ENCODE data around the gene PCSK9.

The PCSK9 gene

DNA sequence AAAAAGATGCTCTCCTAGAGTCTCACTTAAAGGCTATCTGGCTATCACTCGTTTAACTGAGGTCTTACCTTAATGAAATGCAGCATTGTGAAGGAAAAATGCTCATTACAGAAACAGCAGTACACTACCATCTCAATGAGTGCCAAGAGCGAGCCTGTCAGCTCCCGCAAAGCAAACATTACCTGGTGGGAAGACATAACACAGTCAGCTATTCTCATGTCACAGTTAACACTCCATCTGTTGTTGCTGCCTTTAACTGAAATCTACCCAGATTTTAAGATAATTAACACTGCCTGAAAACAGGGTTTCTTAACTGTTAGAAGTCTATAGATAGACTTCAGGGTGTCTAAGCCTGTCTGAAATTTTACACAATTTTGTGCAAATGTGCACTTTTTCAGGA is 39.1 kb downstream of the PCSK9 start:
- WGBS (ENCODE audit: insufficient coverage, insufficient read length), result no CpG with 5 or more reads among the region's 3 CpGs
- DNase-seq (ENCODE audit: low read depth, low spot score), result no peak

DNA sequence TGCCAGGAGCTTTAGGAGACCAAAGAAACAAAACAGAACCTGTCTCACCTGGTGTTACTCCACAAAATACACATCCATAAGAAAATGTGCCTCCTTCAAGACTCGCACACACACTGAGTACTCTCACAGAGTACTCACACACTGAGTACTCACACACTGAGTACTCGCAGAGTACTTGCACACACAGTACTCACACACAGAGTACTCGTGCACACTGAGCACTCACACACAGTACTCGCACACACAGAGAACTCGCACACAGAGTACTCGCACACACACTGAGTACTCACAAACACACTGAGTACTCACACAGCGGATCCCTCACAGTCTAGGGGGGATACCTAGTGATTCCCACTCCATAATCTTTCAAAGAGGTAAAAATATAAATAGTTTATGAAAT is 40.3 kb downstream of the PCSK9 start:
- no peaks in the 10 kb centered on the region for H3K9me3 ChIP-seq (ENCODE audit: control insufficient read depth, insufficient read depth, low read length)
- H3K27me3 ChIP-seq (ENCODE audit: control insufficient read depth, insufficient read depth, low read length), result no peaks in the 10 kb centered on the region
- H3K27ac ChIP-seq (ENCODE audit: low read length), result no peak overlapping the region
- no peaks in the 10 kb centered on the region for H3K4me1 ChIP-seq (ENCODE audit: control insufficient read depth, insufficient read depth, low read length)
- no peak overlapping the region for H3K4me3 ChIP-seq (ENCODE audit: low read length)
- H3K36me3 ChIP-seq (ENCODE audit: control insufficient read depth, insufficient read depth, low read length), result peaks cover 4% of the 10 kb centered on the region; the same call in 1 of the 2 replicates
- DNase-seq (ENCODE audit: low read depth, low spot score), result no peak
- no CpG with 5 or more reads among the region's 7 CpGs for WGBS (ENCODE audit: insufficient coverage, insufficient read length)

More for the DNA sequence above, 39.1 kb downstream of the PCSK9 start:
- no peaks in the 10 kb centered on the region for H3K27me3 ChIP-seq (ENCODE audit: control insufficient read depth, insufficient read depth, low read length)
- no peaks in the 10 kb centered on the region for H3K9me3 ChIP-seq (ENCODE audit: control insufficient read depth, insufficient read depth, low read length)
- H3K4me3 ChIP-seq (ENCODE audit: low read length), result no peak overlapping the region
- no peak overlapping the region for H3K27ac ChIP-seq (ENCODE audit: low read length)
- no peaks in the 10 kb centered on the region for H3K4me1 ChIP-seq (ENCODE audit: control insufficient read depth, insufficient read depth, low read length)
- H3K36me3 ChIP-seq (ENCODE audit: control insufficient read depth, insufficient read depth, low read length), result peaks cover 3% of the 10 kb centered on the region; the same call in 1 of the 2 replicates

DNA sequence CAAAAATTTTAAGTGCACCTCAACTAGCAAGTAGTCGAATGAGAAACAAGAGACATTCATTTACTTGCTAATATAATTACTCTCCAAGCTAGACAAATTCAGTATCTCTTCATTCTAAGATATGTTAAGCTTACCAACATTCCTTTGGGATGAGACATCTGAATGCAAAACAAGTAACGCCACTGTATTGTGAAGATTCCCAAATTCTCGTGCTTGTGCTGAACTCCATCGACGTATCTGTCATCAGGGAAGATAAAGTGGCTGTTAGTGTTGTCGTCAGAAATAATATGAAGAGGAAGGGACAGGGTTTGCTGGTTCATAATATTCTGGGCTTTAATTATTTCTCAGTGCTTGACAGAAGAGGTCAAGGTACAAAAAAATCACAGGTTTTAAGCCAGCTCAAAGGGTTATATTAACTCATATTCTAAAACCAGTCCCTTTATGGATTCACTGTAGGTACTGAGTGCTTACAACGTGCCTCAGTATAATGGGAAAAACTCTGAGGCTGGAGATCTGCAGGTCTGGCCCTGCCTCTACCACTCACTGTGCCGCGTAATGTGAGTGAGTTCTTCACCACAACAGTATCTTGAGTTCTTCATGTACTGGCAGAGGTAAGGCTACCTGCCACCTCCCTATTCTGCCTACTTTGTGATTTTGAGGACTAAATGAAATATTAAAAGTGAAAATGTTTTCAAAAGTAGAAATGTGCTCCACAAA is 42.0 kb downstream of the PCSK9 start:
- no CpG with 5 or more reads among the region's 9 CpGs for WGBS (ENCODE audit: insufficient coverage, insufficient read length)
- H3K36me3 ChIP-seq (ENCODE audit: control insufficient read depth, insufficient read depth, low read length), result peaks cover 9% of the 10 kb centered on the region; the same call in 1 of the 2 replicates
- no peak overlapping the region for H3K27ac ChIP-seq (ENCODE audit: low read length)
- no peaks in the 10 kb centered on the region for H3K9me3 ChIP-seq (ENCODE audit: control insufficient read depth, insufficient read depth, low read length)
- H3K4me1 ChIP-seq (ENCODE audit: control insufficient read depth, insufficient read depth, low read length), result no peaks in the 10 kb centered on the region
- no peaks in the 10 kb centered on the region for H3K27me3 ChIP-seq (ENCODE audit: control insufficient read depth, insufficient read depth, low read length)
- no peak for DNase-seq (ENCODE audit: low read depth, low spot score)
- H3K4me3 ChIP-seq (ENCODE audit: low read length), result no peak overlapping the region

DNA sequence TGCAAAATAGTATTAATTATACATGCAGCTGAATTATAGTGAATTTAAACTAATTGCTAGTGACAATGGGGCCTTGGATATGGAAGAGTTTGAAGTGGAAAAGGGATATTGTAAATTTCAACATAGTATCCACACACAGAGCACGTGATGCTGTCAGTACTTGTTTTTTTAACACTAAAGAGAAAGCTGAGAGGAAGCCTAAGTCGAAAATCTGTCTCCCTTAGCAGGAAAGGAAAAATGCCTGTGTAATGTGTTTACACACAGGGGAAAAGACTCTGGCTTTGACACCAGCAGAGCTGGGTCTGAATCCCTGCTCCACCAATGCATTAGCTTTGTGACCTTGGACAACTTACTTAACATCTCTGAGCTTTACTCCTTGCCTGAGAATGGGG is 42.6 kb downstream of the PCSK9 start:
- no CpG with 5 or more reads among the region's 2 CpGs for WGBS (ENCODE audit: insufficient coverage, insufficient read length)
- no peaks in the 10 kb centered on the region for H3K9me3 ChIP-seq (ENCODE audit: control insufficient read depth, insufficient read depth, low read length)
- H3K27ac ChIP-seq (ENCODE audit: low read length), result no peak overlapping the region
- H3K36me3 ChIP-seq (ENCODE audit: control insufficient read depth, insufficient read depth, low read length), result peaks cover 9% of the 10 kb centered on the region; the same call in 1 of the 2 replicates
- H3K4me1 ChIP-seq (ENCODE audit: control insufficient read depth, insufficient read depth, low read length), result no peaks in the 10 kb centered on the region
- H3K4me3 ChIP-seq (ENCODE audit: low read length), result no peak overlapping the region
- no peak for DNase-seq (ENCODE audit: low read depth, low spot score)
- H3K27me3 ChIP-seq (ENCODE audit: control insufficient read depth, insufficient read depth, low read length), result no peaks in the 10 kb centered on the region

DNA sequence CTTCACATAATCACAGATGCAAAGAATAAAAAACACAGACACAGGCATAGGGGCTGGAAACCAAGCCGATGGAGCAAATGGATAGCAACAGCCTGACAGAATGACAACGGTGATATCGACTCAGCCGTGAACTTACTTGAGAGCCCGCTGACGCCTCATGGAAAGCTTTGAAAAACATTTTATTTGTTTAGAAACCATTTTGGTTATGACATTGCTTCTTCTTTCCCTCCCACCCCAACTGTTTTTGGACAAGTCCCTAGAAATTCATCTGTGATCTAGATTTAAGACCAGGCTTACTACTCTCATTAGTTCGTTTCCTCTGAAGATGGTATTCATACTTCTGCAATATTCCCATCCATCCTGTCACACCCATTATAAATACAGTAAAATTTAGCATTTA is 44.9 kb downstream of the PCSK9 start:
- H3K27me3 ChIP-seq (ENCODE audit: control insufficient read depth, insufficient read depth, low read length), result no peaks in the 10 kb centered on the region
- H3K4me3 ChIP-seq (ENCODE audit: low read length), result no peak overlapping the region
- WGBS (ENCODE audit: insufficient coverage, insufficient read length), result no CpG with 5 or more reads among the region's 7 CpGs
- H3K36me3 ChIP-seq (ENCODE audit: control insufficient read depth, insufficient read depth, low read length), result peaks cover 9% of the 10 kb centered on the region; the same call in 1 of the 2 replicates
- no peaks in the 10 kb centered on the region for H3K4me1 ChIP-seq (ENCODE audit: control insufficient read depth, insufficient read depth, low read length)
- DNase-seq (ENCODE audit: low read depth, low spot score), result no peak
- H3K27ac ChIP-seq (ENCODE audit: low read length), result no peak overlapping the region
- no peaks in the 10 kb centered on the region for H3K9me3 ChIP-seq (ENCODE audit: control insufficient read depth, insufficient read depth, low read length)

DNA sequence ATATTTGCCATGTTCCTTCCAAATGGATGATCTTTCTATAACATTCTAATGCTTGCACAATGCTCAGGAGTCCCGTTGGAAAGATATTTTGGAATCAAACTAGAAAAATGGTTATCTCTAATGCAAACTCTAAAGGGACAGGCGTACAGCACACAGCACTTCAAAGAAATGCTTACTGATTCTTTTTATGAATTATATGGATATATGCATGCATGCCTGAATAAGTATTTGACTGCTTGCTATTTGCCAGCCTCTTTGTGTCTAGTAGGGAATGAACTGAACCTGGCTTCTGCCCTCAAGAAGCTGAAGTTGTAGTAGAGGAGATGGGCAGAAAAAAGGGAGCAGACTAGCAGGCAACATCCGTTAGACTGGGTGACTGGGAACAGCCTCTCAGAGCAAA is 48.1 kb downstream of the PCSK9 start:
- H3K4me3 ChIP-seq (ENCODE audit: low read length), result no peak overlapping the region
- H3K27me3 ChIP-seq (ENCODE audit: control insufficient read depth, insufficient read depth, low read length), result no peaks in the 10 kb centered on the region
- no CpG with 5 or more reads among the region's 3 CpGs for WGBS (ENCODE audit: insufficient coverage, insufficient read length)
- H3K4me1 ChIP-seq (ENCODE audit: control insufficient read depth, insufficient read depth, low read length), result no peaks in the 10 kb centered on the region
- DNase-seq (ENCODE audit: low read depth, low spot score), result no peak
- H3K36me3 ChIP-seq (ENCODE audit: control insufficient read depth, insufficient read depth, low read length), result peaks cover 6% of the 10 kb centered on the region; the same call in 1 of the 2 replicates
- H3K27ac ChIP-seq (ENCODE audit: low read length), result no peak overlapping the region
- H3K9me3 ChIP-seq (ENCODE audit: control insufficient read depth, insufficient read depth, low read length), result no peaks in the 10 kb centered on the region

DNA sequence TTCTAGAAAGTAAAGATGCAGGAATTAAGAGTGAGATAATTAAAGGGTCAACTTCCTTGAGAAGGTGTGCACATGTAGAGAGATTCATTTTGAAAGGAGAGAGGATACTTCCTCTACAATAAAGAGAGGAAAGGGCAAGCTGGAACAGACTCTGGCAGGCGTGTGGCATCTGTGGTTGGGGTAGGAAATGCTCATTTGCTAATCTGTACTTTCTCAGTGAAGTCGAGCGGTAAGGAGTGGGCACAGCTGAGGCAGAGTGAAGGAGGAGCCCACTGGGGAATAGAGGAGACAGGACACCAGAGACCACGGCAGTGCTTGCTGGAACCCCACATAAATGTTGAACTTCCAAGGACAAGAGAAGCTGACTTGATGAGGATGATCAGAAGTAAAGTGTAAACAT is 49.1 kb downstream of the PCSK9 start:
- Histone ChIP-seq H3K36me3 (ENCODE audit: control insufficient read depth, insufficient read depth, low read length) (peaks cover 6% of the 10 kb centered on the region; the same call in 1 of the 2 replicates), H3K4me1 (ENCODE audit: control insufficient read depth, insufficient read depth, low read length) (no peaks in the 10 kb centered on the region), H3K9me3 (ENCODE audit: control insufficient read depth, insufficient read depth, low read length) (no peaks in the 10 kb centered on the region), H3K27me3 (ENCODE audit: control insufficient read depth, insufficient read depth, low read length) (no peaks in the 10 kb centered on the region), H3K27ac (ENCODE audit: low read length) (no peak overlapping the region), H3K4me3 (ENCODE audit: low read length) (no peak overlapping the region)
- DNase-seq (ENCODE audit: low read depth, low spot score), result no peak
- WGBS (ENCODE audit: insufficient coverage, insufficient read length), result no CpG with 5 or more reads among the region's 4 CpGs

DNA sequence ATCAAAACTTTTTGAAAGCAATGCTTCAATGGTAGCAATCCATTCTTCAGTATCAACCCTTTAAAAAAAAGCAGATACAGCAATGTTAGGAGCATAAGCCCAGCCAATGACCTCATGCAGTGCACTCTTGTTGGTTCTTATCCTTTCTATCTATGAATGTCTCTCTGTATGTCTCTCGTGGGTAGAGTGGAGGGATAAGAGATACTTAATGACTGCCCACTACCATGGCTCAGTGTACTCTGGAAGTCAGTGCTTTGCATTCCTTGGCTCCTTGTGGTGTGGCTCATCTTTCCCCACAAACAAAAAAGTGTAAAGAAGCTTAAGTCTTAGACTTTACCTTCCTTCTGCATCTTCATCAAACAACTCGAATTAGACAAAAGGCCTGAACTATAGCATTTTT is 50.3 kb downstream of the PCSK9 start:
- DNase-seq (ENCODE audit: low read depth, low spot score), result no peak
- Histone ChIP-seq H3K27ac (ENCODE audit: low read length) (no peak overlapping the region), H3K27me3 (ENCODE audit: control insufficient read depth, insufficient read depth, low read length) (no peaks in the 10 kb centered on the region), H3K36me3 (ENCODE audit: control insufficient read depth, insufficient read depth, low read length) (peaks cover 7% of the 10 kb centered on the region; the same call in 1 of the 2 replicates), H3K9me3 (ENCODE audit: control insufficient read depth, insufficient read depth, low read length) (no peaks in the 10 kb centered on the region), H3K4me3 (ENCODE audit: low read length) (no peak overlapping the region), H3K4me1 (ENCODE audit: control insufficient read depth, insufficient read depth, low read length) (no peaks in the 10 kb centered on the region)
- WGBS (ENCODE audit: insufficient coverage, insufficient read length), result no CpG with 5 or more reads among the region's 2 CpGs

DNA sequence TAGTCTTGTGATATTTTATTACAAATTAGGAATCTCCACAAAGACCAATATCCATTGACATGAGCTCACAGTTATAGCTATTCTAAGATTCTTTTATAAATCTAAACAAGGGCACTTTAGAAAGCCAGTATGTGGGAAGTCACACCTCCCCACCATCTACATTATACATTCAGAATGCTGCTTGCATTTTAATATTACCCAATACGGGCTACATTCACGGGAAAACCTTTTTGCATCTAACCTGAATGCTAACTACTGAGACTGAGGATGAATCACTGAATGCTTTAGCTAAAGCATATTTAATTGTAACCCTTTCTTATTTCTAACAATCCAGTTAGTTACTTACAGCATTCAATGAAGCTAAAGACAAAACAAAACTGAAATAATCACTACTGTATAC is 53.1 kb downstream of the PCSK9 start:
- WGBS (ENCODE audit: insufficient coverage, insufficient read length), result no CpG with 5 or more reads among the region's 2 CpGs
- no peaks in the 10 kb centered on the region for H3K27me3 ChIP-seq (ENCODE audit: control insufficient read depth, insufficient read depth, low read length)
- H3K9me3 ChIP-seq (ENCODE audit: control insufficient read depth, insufficient read depth, low read length), result no peaks in the 10 kb centered on the region
- H3K27ac ChIP-seq (ENCODE audit: low read length), result no peak overlapping the region
- H3K36me3 ChIP-seq (ENCODE audit: control insufficient read depth, insufficient read depth, low read length), result peaks cover 5% of the 10 kb centered on the region; the same call in 1 of the 2 replicates
- H3K4me1 ChIP-seq (ENCODE audit: control insufficient read depth, insufficient read depth, low read length), result no peaks in the 10 kb centered on the region
- H3K4me3 ChIP-seq (ENCODE audit: low read length), result no peak overlapping the region
- no peak for DNase-seq (ENCODE audit: low read depth, low spot score)

DNA sequence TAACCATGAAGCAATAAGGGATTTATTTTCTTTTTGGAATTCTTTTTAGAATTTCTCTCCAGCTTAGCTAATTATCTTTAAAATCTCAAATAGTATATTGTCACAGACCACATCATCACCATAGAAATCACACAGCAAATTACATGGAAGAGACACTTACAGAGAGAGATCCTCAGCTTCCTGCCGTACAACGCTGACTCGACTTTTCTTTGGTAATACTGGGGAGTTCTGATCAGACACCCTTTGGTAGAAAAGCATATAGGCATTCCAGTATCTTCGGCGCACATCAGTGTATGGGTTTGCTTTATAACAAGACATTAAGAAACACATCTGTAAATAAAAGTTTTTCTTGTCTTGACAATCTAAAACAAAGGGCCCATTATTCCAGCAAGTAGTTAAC is 55.7 kb downstream of the PCSK9 start:
- WGBS (ENCODE audit: insufficient coverage, insufficient read length), result no CpG with 5 or more reads among the region's 5 CpGs
- no peaks in the 10 kb centered on the region for H3K9me3 ChIP-seq (ENCODE audit: control insufficient read depth, insufficient read depth, low read length)
- H3K27me3 ChIP-seq (ENCODE audit: control insufficient read depth, insufficient read depth, low read length), result no peaks in the 10 kb centered on the region
- no peak overlapping the region for H3K4me3 ChIP-seq (ENCODE audit: low read length)
- peaks cover 5% of the 10 kb centered on the region; the same call in 1 of the 2 replicates for H3K36me3 ChIP-seq (ENCODE audit: control insufficient read depth, insufficient read depth, low read length)
- H3K4me1 ChIP-seq (ENCODE audit: control insufficient read depth, insufficient read depth, low read length), result no peaks in the 10 kb centered on the region
- H3K27ac ChIP-seq (ENCODE audit: low read length), result no peak overlapping the region
- DNase-seq (ENCODE audit: low read depth, low spot score), result no peak

DNA sequence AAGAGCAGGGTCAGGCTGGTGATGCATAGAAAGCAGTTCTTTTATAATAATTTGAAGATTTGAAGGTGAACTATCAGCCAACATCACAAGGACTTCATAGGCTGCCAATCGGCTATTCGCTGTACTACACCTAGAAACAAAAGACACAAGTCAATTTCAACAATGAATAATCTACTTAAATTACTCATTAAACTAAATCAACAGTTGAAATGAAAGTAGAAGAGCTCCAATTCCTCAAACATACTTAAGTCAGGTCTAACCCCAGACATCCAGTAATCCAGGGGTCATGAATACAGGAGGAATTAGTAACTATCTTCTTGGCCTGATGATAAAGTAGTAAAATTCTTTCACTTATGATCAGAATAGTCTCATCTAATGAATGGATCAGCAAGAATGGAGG is 64.5 kb downstream of the PCSK9 start:
- no CpG with 5 or more reads among the region's 2 CpGs for WGBS (ENCODE audit: insufficient coverage, insufficient read length)
- Histone ChIP-seq H3K9me3 (ENCODE audit: control insufficient read depth, insufficient read depth, low read length) (no peaks in the 10 kb centered on the region), H3K27ac (ENCODE audit: low read length) (no peak overlapping the region), H3K27me3 (ENCODE audit: control insufficient read depth, insufficient read depth, low read length) (no peaks in the 10 kb centered on the region), H3K4me1 (ENCODE audit: control insufficient read depth, insufficient read depth, low read length) (no peaks in the 10 kb centered on the region), H3K4me3 (ENCODE audit: low read length) (no peak overlapping the region), H3K36me3 (ENCODE audit: control insufficient read depth, insufficient read depth, low read length) (peaks cover 8% of the 10 kb centered on the region; the same call in 1 of the 2 replicates)
- DNase-seq (ENCODE audit: low read depth, low spot score), result no peak
